ENCODE results near the gene CCL14. TPM values are rescaled to one million over a fixed set of nuclear protein-coding genes. Genes with fewer than 3 reads are reported as not detected.

CCL14 gene
- total and polyA plus RNA-seq, 2 of the 8 experiments (the other 6 are each of a cell fraction or from before 2014, with no cell fraction given), result not detected

DNA sequence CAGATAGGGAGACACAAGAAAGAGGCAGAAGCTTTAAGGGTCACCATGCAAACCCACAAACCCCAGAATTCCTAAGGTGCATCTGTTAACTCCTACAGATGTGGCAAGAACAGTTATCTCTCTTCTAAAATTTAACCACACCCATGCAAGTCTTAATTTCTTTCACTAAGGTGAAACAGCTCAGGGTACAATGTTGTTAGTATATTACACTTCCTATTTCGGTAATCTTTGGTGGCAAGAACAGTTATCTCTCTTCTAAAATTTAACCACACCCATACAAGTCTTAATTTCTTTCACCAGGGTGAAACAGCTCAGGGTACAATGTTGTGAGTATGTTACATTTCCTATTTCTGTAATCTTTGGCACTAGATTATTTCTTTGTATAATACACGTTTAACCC lies 24.7 kb upstream of the CCL14 start (continued):
- TF ChIP-seq, protein P1, sequence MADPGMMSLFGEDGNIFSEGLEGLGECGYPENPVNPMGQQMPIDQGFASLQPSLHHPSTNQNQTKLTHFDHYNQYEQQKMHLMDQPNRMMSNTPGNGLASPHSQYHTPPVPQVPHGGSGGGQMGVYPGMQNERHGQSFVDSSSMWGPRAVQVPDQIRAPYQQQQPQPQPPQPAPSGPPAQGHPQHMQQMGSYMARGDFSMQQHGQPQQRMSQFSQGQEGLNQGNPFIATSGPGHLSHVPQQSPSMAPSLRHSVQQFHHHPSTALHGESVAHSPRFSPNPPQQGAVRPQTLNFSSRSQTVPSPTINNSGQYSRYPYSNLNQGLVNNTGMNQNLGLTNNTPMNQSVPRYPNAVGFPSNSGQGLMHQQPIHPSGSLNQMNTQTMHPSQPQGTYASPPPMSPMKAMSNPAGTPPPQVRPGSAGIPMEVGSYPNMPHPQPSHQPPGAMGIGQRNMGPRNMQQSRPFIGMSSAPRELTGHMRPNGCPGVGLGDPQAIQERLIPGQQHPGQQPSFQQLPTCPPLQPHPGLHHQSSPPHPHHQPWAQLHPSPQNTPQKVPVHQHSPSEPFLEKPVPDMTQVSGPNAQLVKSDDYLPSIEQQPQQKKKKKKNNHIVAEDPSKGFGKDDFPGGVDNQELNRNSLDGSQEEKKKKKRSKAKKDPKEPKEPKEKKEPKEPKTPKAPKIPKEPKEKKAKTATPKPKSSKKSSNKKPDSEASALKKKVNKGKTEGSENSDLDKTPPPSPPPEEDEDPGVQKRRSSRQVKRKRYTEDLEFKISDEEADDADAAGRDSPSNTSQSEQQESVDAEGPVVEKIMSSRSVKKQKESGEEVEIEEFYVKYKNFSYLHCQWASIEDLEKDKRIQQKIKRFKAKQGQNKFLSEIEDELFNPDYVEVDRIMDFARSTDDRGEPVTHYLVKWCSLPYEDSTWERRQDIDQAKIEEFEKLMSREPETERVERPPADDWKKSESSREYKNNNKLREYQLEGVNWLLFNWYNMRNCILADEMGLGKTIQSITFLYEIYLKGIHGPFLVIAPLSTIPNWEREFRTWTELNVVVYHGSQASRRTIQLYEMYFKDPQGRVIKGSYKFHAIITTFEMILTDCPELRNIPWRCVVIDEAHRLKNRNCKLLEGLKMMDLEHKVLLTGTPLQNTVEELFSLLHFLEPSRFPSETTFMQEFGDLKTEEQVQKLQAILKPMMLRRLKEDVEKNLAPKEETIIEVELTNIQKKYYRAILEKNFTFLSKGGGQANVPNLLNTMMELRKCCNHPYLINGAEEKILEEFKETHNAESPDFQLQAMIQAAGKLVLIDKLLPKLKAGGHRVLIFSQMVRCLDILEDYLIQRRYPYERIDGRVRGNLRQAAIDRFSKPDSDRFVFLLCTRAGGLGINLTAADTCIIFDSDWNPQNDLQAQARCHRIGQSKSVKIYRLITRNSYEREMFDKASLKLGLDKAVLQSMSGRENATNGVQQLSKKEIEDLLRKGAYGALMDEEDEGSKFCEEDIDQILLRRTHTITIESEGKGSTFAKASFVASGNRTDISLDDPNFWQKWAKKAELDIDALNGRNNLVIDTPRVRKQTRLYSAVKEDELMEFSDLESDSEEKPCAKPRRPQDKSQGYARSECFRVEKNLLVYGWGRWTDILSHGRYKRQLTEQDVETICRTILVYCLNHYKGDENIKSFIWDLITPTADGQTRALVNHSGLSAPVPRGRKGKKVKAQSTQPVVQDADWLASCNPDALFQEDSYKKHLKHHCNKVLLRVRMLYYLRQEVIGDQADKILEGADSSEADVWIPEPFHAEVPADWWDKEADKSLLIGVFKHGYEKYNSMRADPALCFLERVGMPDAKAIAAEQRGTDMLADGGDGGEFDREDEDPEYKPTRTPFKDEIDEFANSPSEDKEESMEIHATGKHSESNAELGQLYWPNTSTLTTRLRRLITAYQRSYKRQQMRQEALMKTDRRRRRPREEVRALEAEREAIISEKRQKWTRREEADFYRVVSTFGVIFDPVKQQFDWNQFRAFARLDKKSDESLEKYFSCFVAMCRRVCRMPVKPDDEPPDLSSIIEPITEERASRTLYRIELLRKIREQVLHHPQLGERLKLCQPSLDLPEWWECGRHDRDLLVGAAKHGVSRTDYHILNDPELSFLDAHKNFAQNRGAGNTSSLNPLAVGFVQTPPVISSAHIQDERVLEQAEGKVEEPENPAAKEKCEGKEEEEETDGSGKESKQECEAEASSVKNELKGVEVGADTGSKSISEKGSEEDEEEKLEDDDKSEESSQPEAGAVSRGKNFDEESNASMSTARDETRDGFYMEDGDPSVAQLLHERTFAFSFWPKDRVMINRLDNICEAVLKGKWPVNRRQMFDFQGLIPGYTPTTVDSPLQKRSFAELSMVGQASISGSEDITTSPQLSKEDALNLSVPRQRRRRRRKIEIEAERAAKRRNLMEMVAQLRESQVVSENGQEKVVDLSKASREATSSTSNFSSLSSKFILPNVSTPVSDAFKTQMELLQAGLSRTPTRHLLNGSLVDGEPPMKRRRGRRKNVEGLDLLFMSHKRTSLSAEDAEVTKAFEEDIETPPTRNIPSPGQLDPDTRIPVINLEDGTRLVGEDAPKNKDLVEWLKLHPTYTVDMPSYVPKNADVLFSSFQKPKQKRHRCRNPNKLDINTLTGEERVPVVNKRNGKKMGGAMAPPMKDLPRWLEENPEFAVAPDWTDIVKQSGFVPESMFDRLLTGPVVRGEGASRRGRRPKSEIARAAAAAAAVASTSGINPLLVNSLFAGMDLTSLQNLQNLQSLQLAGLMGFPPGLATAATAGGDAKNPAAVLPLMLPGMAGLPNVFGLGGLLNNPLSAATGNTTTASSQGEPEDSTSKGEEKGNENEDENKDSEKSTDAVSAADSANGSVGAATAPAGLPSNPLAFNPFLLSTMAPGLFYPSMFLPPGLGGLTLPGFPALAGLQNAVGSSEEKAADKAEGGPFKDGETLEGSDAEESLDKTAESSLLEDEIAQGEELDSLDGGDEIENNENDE (IDR thresholded peaks at IDR 0.05; ENCODE audit: insufficient replicate concordance, low read length), result no peak
- no peak for TF ChIP-seq RFX5 (IDR thresholded peaks at IDR 0.05; ENCODE audit: borderline replicate concordance, low read depth, low read length)
- TF ChIP-seq TAF7 (optimal IDR thresholded peaks at IDR 0.05; ENCODE audit: borderline replicate concordance, low read depth, low read length), result no peak
